Transverse colon (tissue), 4 donors: Measurements from ENCODE around the gene APBB2.

Experiments
- POLR2A ChIP-seq: fragments of 450-650 bp; IDR thresholded peaks from one replicate; pipeline ENCODE4 v1.6.1; 2016; ENCODE audit warnings: antibody characterized with exemption, mild to moderate bottlenecking, moderate library complexity
- POLR2AphosphoS5 ChIP-seq, 3 donors: sonication (generic); formaldehyde crosslinking; IDR thresholded peaks; one replicate each; pipeline ENCODE4 v1.6.1; 2016; ENCODE audit warnings: antibody characterized with exemption in 3 of 3
- TF ChIP-seq, protein P1 (sequence below), 5 experiments: fragments of 200-600 bp in 3 of 5; fragments of 450-650 bp in 2 of 5; sonication (generic) in 3 of 5; IDR thresholded peaks; 1 replicate in 2 of 5; 2 replicates in 3 of 5; pipeline ENCODE4 v1.5.1; 2016 to 2017; ENCODE audit warnings: antibody characterized with exemption in 5 of 5, inconsistent platforms in 3 of 5, mild to moderate bottlenecking in 2 of 5, moderate library complexity in 1 of 5

DNA sequence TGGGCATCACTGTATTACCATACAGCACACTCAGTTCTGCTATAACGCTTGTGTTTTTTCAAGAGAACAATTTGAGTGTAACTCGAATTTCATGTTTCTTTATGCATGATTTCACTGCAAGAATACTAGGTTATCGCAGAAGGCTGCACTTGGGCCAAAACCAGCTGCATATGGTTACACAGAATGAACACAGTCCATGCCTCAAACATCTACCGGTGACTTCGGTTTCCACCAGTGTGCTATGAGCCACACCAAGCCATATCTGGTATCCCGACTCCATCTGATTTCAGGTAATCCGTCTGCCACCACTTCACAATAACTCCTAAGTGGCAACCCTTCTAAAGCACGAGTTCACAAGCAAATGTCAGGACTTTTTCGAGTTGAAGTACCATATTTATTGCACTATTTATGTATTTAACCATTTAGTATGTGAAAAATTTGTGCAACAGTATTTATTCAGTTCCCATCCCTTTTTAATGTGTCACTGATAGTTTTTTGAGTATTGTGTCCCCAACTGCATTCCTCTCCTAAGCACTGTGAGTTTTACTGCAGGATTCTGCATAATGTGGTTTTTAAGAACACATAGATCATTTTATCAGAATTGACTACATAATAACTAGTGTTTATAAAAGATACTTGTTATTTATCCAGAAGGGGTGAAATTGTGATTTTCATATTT lies 111.8 kb downstream of the APBB2 start:
- TF ChIP-seq, protein P1, sequence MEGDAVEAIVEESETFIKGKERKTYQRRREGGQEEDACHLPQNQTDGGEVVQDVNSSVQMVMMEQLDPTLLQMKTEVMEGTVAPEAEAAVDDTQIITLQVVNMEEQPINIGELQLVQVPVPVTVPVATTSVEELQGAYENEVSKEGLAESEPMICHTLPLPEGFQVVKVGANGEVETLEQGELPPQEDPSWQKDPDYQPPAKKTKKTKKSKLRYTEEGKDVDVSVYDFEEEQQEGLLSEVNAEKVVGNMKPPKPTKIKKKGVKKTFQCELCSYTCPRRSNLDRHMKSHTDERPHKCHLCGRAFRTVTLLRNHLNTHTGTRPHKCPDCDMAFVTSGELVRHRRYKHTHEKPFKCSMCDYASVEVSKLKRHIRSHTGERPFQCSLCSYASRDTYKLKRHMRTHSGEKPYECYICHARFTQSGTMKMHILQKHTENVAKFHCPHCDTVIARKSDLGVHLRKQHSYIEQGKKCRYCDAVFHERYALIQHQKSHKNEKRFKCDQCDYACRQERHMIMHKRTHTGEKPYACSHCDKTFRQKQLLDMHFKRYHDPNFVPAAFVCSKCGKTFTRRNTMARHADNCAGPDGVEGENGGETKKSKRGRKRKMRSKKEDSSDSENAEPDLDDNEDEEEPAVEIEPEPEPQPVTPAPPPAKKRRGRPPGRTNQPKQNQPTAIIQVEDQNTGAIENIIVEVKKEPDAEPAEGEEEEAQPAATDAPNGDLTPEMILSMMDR (IDR thresholded peaks at IDR 0.05), result no peak
- TF ChIP-seq POLR2A (no peak), POLR2AphosphoS5 (IDR thresholded peaks at IDR 0.05) (no peak)
